ENCODE measurements around the gene GRK3. TPM values are rescaled to one million over a fixed set of nuclear protein-coding genes. Genes with fewer than 3 reads are reported as not detected.
A peak's percentile ranks its signal among the peaks of the same experiment; 100 is the strongest.
"Not testable (repeated sequence)": the region's sequence is repeated elsewhere in the genome, so short reads cannot be mapped to it uniquely, and the experiment has no call there.

The GRK3 gene
- total RNA-seq, 6 experiments from 2014 or later, result 1.1 to 4.9 (median 3.6) TPM

- DNase-seq, result no peak
- H3K9me3 ChIP-seq, result no peaks in the 10 kb centered on the region
- intact Hi-C loops (cut with DNase I), result no loop called here
- H3K4me1 ChIP-seq, result no peaks in the 10 kb centered on the region
- no peak overlapping the region for H3K27ac ChIP-seq
- H3K36me3 ChIP-seq, result no peaks in the 10 kb centered on the region
- no peak for TF ChIP-seq CTCF (IDR thresholded peaks at IDR 0.05)
- TF ChIP-seq POLR2A (IDR thresholded peaks at IDR 0.05), result no peak
- H3K27me3 ChIP-seq, result no peaks in the 10 kb centered on the region
- WGBS (ENCODE audit: insufficient coverage, low coverage, low lambda C conversion rate, missing lambda C conversion rate), result 48% methylated on average over 5 of the region's 5 CpGs
- no peak for ATAC-seq
- no peak overlapping the region for H3K4me3 ChIP-seq
Measured at GRCh38 chr22:25582946-25583345, 18.5 kb downstream of the GRK3 start.

DNA sequence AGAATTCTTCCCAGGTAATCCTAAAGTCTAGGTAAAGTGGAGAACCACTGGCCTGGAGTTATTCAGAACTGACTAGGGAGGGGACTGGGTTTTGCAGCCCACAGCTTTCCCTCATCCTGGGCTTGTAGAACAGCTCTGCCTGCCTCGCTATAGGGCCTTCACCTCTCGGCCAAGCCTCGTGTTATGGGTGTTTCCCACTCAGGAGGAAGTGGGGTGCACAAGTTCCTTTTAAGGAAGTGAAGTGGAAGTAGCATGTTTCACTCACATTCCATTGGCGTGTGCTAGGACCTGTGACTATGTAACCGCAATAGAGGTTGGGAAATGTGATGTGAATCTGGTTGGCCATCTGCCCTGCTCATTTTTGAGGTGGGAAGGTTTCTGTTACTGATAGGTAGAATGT lies 20.5 kb downstream of the GRK3 start:
- peak in 2 of 4 donors; percentile 28 to 47 for ATAC-seq
- H3K4me3 ChIP-seq; DNase-seq; H3K36me3 ChIP-seq; intact Hi-C loops (cut with DNase I); H3K9me3 ChIP-seq; H3K4me1 ChIP-seq; H3K27ac ChIP-seq; H3K27me3 ChIP-seq: not testable (repeated sequence)
- WGBS (ENCODE audit: insufficient coverage, low coverage, low lambda C conversion rate, missing lambda C conversion rate), result 60% methylated on average over 4 of the region's 5 CpGs

GRCh38 chr22:25589664-25590063 lies 25.2 kb downstream of the GRK3 start:
- intact Hi-C loops (cut with DNase I), result not testable (repeated sequence)

DNA sequence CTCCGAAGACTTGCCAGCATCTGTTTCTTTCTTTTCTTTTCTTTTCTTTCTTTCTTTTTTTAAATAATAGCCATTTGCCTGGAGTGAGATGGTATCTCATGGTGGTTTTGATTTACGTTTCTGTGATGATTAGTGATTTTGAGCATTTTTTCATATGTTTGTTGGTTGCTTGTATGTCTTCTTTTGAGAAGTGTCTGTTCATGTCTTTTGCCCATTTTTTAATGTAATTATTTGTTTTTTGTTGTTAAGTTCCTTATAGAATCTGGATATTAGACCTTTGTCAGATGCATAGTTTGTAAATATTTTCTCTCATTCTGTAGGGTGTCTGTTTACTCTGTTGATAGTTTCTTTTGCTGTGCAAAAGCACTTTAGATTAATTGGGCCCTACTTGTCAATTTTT lies 28.8 kb downstream of the GRK3 start:
- intact Hi-C loops (cut with DNase I); H3K4me3 ChIP-seq; H3K27me3 ChIP-seq; H3K36me3 ChIP-seq; ATAC-seq; DNase-seq; H3K27ac ChIP-seq; H3K4me1 ChIP-seq; H3K9me3 ChIP-seq: not testable (repeated sequence)
- WGBS (ENCODE audit: insufficient coverage, low coverage, low lambda C conversion rate, missing lambda C conversion rate), result 71% methylated on average over 2 of the region's 2 CpGs

More at GRCh38 chr22:25589664-25590063, 25.2 kb downstream of the GRK3 start:
- not testable (repeated sequence) for H3K27me3 ChIP-seq, H3K27ac ChIP-seq, DNase-seq, H3K36me3 ChIP-seq, H3K9me3 ChIP-seq, H3K4me3 ChIP-seq, ATAC-seq, H3K4me1 ChIP-seq
- WGBS (ENCODE audit: insufficient coverage, low coverage, low lambda C conversion rate, missing lambda C conversion rate), result 78% methylated on average over 4 of the region's 4 CpGs

- 69% methylated on average over 1 of the region's 1 CpG for WGBS (ENCODE audit: insufficient coverage, low coverage, low lambda C conversion rate, missing lambda C conversion rate)
- H3K27ac ChIP-seq, result no peak overlapping the region
- no peak for TF ChIP-seq CTCF (IDR thresholded peaks at IDR 0.05)
- no peak for TF ChIP-seq POLR2A (IDR thresholded peaks at IDR 0.05)
- no peaks in the 10 kb centered on the region for H3K27me3 ChIP-seq
- H3K4me3 ChIP-seq, result no peak overlapping the region
- no peaks in the 10 kb centered on the region for H3K9me3 ChIP-seq
- H3K4me1 ChIP-seq, result no peaks in the 10 kb centered on the region
- ATAC-seq, result no peak
- no peak for DNase-seq
- no peaks in the 10 kb centered on the region for H3K36me3 ChIP-seq
- intact Hi-C loops (cut with DNase I), result no loop called here
Measured at GRCh38 chr22:25598609-25599008, 34.1 kb downstream of the GRK3 start.

DNA sequence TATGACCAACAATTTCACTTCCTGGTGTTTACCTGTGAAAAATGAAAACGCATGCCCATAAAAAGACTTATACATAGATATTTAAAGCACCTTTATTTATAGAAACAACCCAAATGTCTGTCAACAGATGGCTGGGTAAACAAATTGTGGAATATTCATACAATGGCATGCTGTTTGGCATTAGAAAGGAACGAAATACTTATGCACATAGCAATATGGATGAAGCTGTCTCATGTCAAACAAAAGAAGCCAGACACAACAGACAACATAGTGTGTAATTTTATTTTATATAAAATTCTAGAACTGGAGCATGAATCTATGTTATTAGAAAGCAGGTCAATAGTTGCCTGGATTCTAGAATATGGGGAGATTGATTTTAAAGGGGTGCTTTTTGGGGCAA lies 38.0 kb downstream of the GRK3 start:
- no peak for TF ChIP-seq CTCF (IDR thresholded peaks at IDR 0.05)
- TF ChIP-seq POLR2A (IDR thresholded peaks at IDR 0.05), result no peak
- intact Hi-C loops (cut with DNase I), result no loop called here
- H3K9me3 ChIP-seq, result no peaks in the 10 kb centered on the region
- H3K27me3 ChIP-seq, result no peaks in the 10 kb centered on the region
- H3K4me1 ChIP-seq, result no peaks in the 10 kb centered on the region
- H3K36me3 ChIP-seq, result no peaks in the 10 kb centered on the region
- no peak for ATAC-seq
- H3K27ac ChIP-seq, result no peak overlapping the region
- H3K4me3 ChIP-seq, result no peak overlapping the region
- DNase-seq, result no peak
- 76% methylated on average over 2 of the region's 2 CpGs for WGBS (ENCODE audit: insufficient coverage, low coverage, low lambda C conversion rate, missing lambda C conversion rate)
